Stomach (tissue), 9 donors: ENCODE results near the gene KRT81. TPM values are rescaled to one million over a fixed set of nuclear protein-coding genes. Genes with fewer than 3 reads are reported as not detected.

ENCODE experiments used
- DNase-seq, 2 donors: peaks; one replicate each; pipeline versions ENCODE4 v3.0.0 to v3.0.0-alpha.2; 2013 to 2019
- H3K27ac ChIP-seq, 5 donors: fragments of 200-600 bp in 4 of 5; sonication (generic) in 4 of 5; one replicate each; pipeline ENCODE4 v1.5.1; 2013 to 2019; ENCODE audit warnings: mild to moderate bottlenecking in 1 of 5, moderate library complexity in 1 of 5
- H3K27me3 ChIP-seq, 3 donors: fragments of 200-600 bp; sonication (generic); one replicate each; pipeline ENCODE4 v1.5.1; 2017 to 2019; ENCODE audit warnings: mixed run types in 1 of 3
- H3K36me3 ChIP-seq, 4 donors: fragments of 200-600 bp; sonication (generic); 1 replicate in 3 of 4; 2 replicates in 1 of 4; pipeline ENCODE4 v1.5.1; 2016 to 2019
- H3K4me1 ChIP-seq, 4 donors: fragments of 200-600 bp; sonication (generic); one replicate each; pipeline ENCODE4 v1.5.1; 2016 to 2019
- H3K4me3 ChIP-seq, 4 donors: fragments of 200-600 bp; sonication (generic) in 3 of 4; one replicate each; pipeline ENCODE4 v1.5.1; 2016 to 2019; ENCODE audit warnings: mild to moderate bottlenecking in 1 of 4
- H3K9me3 ChIP-seq, 4 donors: fragments of 200-600 bp; sonication (generic); one replicate each; pipeline ENCODE4 v1.5.1; 2016 to 2019
- EP300 ChIP-seq: sonication (generic); formaldehyde crosslinking; IDR thresholded peaks from one replicate; pipeline ENCODE4 v1.6.1; 2017; ENCODE audit warnings: antibody characterized with exemption
- POLR2A ChIP-seq, 4 donors: fragments of 450-650 bp; IDR thresholded peaks; one replicate each; pipeline ENCODE4 v1.6.1; 2016; ENCODE audit warnings: antibody characterized with exemption in 4 of 4, control low read depth in 2 of 4, mild to moderate bottlenecking in 1 of 4, moderate library complexity in 1 of 4
- POLR2AphosphoS5 ChIP-seq, 3 donors: sonication (generic); formaldehyde crosslinking; IDR thresholded peaks; one replicate each; pipeline ENCODE4 v1.6.1; 2016; ENCODE audit warnings: antibody characterized with exemption in 3 of 3
- whole genome bisulfite sequencing, 5 donors: extraction: QIAGEN DNeasy Blood & Tissue Kit in 3 of 5; methylation state at CpG; one replicate each; pipeline versions ENCODE4 v1.1.5 to v1.1.7; 2013 to 2018; 5-methylcytosine and 5-hydroxymethylcytosine counted together
- intact Hi-C: fragments of 100-400 bp; cut with DNase I; formaldehyde crosslinking; loops from one replicate; pipeline ENCODE4 v1.15.1; 2023; ENCODE audit warnings: low total_unique reads
- polyA plus RNA-seq, 3 donors: library from polyadenylated mRNA; stranded (reverse); fragments of 200-250 nt; gene quantifications; one replicate each; pipeline ENCODE4 v1.2.3, GENCODE V29; 2013
- total RNA-seq, 5 donors: library from RNA; depleted of rRNA; stranded (reverse); fragments of >200 nt; gene quantifications; one replicate each; pipeline versions ENCODE4 v1.1.0 to v1.2.3, GENCODE V29; 2014 to 2016
- TF ChIP-seq, protein P1 (sequence below), 7 experiments: fragments of 450-650 bp in 4 of 7; fragments of 200-600 bp in 3 of 7; sonication (generic) in 3 of 7; IDR thresholded peaks; one replicate each; pipeline ENCODE4 v1.5.1; 2016 to 2019; ENCODE audit warnings: antibody characterized with exemption in 7 of 7, control low read depth in 2 of 7, mild to moderate bottlenecking in 1 of 7
- donor health status: healthy with polysubstance abuse.
- donor health status: Bipolar disorder and iron deficiency.
- donor health status: healthy.

Gene KRT81
- total and polyA plus RNA-seq, 8 donors: 0.15 TPM; not detected in 7

DNA sequence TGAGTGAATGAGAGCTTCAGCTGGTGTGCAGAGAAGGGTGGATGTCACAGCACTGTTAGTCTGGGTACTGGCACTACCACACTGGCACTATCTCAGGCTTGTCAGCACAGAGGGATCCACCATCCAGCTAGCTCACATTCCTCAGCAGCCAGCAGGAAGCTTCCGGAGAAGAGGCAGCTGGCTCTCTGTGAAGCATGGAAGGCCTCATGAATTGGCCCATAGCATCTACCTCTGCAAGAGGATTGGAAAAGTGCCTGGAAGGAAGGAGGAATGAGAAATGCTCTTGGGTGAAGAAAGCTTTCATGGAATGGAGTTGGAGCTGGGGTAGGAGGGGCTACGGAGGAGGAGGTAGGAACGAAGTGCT is 19.9 kb upstream of the KRT81 start:
- Histone ChIP-seq H3K9me3 (no peaks in the 10 kb centered on the region), H3K27me3 (peaks cover 0 to 73% (median 20%) of the 10 kb centered on the region in 3 donors), H3K27ac (no peak overlapping the region), H3K4me1 (peaks cover 5 to 14% (median 12%) of the 10 kb centered on the region in 4 donors), H3K36me3 (no peaks in the 10 kb centered on the region), H3K4me3 (no peak overlapping the region)
- 85 to 97% (median 89%) methylated on average over 3 of the region's 3 CpGs for WGBS, 5 donors
- no peak for DNase-seq
- TF ChIP-seq POLR2A (IDR thresholded peaks at IDR 0.05) (no peak), POLR2AphosphoS5 (IDR thresholded peaks at IDR 0.05) (no peak)
- TF ChIP-seq, protein P1, sequence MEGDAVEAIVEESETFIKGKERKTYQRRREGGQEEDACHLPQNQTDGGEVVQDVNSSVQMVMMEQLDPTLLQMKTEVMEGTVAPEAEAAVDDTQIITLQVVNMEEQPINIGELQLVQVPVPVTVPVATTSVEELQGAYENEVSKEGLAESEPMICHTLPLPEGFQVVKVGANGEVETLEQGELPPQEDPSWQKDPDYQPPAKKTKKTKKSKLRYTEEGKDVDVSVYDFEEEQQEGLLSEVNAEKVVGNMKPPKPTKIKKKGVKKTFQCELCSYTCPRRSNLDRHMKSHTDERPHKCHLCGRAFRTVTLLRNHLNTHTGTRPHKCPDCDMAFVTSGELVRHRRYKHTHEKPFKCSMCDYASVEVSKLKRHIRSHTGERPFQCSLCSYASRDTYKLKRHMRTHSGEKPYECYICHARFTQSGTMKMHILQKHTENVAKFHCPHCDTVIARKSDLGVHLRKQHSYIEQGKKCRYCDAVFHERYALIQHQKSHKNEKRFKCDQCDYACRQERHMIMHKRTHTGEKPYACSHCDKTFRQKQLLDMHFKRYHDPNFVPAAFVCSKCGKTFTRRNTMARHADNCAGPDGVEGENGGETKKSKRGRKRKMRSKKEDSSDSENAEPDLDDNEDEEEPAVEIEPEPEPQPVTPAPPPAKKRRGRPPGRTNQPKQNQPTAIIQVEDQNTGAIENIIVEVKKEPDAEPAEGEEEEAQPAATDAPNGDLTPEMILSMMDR (IDR thresholded peaks at IDR 0.05): no peak
- intact Hi-C loops: no loop called here

DNA sequence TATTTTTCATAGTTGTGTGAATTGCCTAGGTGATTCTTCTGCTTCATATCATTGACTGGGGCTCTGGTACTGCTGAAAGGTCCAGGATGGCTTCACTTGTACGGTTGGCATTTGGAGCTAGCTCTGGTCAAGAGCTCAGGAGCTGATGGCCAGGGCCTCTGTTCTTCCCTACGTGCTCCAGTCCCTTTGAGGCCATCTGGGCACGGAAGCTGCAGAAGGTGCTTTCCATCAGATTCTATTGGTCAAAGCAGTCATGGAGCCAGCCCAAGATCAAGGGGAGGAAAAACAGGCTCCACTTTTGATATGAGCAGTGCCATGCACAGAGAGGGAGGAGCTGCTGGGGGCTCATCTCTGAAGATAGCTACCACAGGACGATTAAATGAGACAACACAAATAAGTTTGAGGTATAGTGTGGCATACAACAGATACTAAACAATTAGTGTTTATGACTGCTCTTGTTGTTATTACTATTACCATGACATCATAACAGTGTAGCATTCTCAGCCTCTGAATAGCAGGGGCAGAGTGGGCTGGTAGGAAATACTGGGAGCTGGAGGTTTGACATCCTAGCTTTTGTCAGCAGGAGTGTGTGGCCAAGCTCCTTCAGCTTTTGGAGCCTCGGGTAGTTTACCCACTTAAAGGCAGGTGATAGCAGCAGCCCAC is 19.4 kb upstream of the KRT81 start:
- Histone ChIP-seq H3K4me1 (peaks cover 5 to 14% (median 12%) of the 10 kb centered on the region in 4 donors), H3K4me3 (no peak overlapping the region), H3K27ac (no peak overlapping the region), H3K36me3 (no peaks in the 10 kb centered on the region), H3K9me3 (no peaks in the 10 kb centered on the region), H3K27me3 (peaks cover 0 to 77% (median 20%) of the 10 kb centered on the region in 3 donors)
- 76 to 85% (median 78%) methylated on average over 5 of the region's 5 CpGs for WGBS, 5 donors
- TF ChIP-seq EP300: no peak
- no peak for TF ChIP-seq POLR2A (IDR thresholded peaks at IDR 0.05)
- TF ChIP-seq POLR2AphosphoS5 (IDR thresholded peaks at IDR 0.05): no peak
- TF ChIP-seq, protein P1 (IDR thresholded peaks at IDR 0.05): no peak
- no peak for DNase-seq
- intact Hi-C loops: no loop called here

DNA sequence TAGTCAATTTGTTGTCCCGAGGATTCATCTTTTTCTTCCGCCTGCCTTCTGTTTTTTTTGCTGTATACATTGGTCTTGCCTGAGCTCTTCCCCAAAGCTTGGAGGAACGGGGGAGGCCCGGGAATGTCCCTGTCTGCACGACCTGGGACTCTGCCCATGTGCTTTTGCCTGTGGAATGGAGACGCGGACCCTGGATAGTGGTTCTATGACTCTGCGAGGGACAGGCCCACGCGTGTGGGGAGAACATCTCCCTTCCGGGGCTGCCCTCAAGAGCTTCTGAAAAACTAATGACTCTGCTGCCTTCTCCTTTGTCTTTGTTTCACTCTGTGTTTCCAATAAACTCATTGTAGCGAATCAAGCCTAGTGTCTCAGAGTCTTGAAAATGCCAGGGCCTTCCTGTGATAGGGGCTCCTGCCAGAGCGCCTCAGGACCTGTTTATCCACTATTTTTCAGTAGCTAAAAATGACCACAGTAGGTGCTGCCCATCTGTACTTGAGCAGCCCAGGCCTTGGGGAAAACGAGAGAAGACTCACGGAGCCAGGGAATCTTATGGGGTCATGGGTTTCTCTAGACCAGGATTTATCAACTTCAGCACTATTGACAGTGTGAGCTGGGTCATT is 17.6 kb upstream of the KRT81 start:
- Histone ChIP-seq H3K9me3 (no peaks in the 10 kb centered on the region), H3K4me3 (peak overlapping the region; percentile 39 to 54 (median 44)), H3K36me3 (no peaks in the 10 kb centered on the region), H3K27ac (peak overlapping the region in 2 of 5 donors; percentile 27 to 79), H3K4me1 (peaks cover 5 to 14% (median 12%) of the 10 kb centered on the region in 4 donors), H3K27me3 (peaks cover 0 to 81% (median 20%) of the 10 kb centered on the region in 3 donors)
- 48 to 64% (median 55%) methylated on average over 15 of the region's 15 CpGs for WGBS, 5 donors
- intact Hi-C loops: no loop called here
- DNase-seq: no peak
- no peak for TF ChIP-seq EP300
- TF ChIP-seq POLR2AphosphoS5 (IDR thresholded peaks at IDR 0.05): no peak
- TF ChIP-seq POLR2A (IDR thresholded peaks at IDR 0.05): no peak
- TF ChIP-seq, protein P1 (IDR thresholded peaks at IDR 0.05): no peak

DNA sequence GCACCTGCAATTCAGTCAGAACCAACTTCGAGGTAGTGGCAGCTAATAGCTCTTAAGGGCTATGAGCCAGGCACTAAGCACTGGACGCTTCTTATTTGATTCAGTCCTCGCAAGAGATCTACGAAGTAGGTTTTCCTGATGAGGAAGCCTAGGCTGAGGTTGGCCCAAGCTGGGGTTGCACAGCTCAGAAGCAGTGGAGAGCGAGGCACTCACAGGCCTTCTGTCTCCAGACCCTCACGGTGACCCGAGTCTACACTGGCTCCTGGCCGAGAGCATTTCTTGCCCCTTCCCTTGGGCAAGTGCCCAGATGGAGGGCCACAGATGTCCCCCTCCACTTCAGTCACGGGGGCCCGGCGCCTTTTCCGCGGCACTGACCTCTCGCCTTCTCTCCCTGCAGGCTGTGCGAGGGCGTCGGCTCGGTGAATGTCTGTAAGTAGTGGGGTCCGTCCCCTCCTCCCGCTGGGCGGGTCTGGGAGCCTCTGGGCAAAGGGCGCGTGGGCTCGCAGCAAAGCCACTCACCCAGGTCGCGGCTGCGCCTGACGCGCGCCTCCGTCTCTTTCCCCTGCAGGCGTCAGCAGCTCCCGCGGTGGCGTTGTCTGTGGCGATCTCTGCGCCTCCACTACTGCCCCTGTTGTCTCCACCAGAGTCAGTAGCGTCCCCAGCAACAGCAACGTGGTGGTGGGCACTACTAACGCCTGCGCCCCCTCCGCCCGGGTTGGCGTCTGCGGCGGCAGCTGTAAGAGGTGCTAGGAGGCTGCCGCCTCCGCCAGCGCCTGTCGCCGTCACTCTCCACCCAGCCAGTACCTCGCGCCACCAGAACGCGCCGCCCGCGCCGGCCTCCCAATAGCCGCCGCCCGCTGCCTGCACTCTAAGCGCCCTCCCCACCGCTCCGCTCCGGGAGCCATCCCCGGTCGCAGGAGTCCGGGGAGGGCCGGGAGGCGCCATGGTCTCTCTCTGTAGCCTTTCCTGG is 16.8 kb upstream of the KRT81 start:
- Histone ChIP-seq H3K4me1 (peaks cover 5 to 14% (median 12%) of the 10 kb centered on the region in 4 donors), H3K4me3 (peak overlapping the region; percentile 39 to 54 (median 44)), H3K36me3 (no peaks in the 10 kb centered on the region), H3K27ac (peak overlapping the region in 2 of 5 donors; percentile 27 to 79), H3K9me3 (no peaks in the 10 kb centered on the region), H3K27me3 (peaks cover 0 to 75% (median 20%) of the 10 kb centered on the region in 3 donors)
- 7 to 13% (median 7%) methylated on average over 20 to 71 of the region's 71 CpGs for WGBS, 5 donors
- TF ChIP-seq, protein P1 (IDR thresholded peaks at IDR 0.05): peak in 5 of 7 experiments; percentile 16 to 28 (median 21)
- TF ChIP-seq POLR2A (IDR thresholded peaks at IDR 0.05) (no peak), POLR2AphosphoS5 (IDR thresholded peaks at IDR 0.05) (no peak), EP300 (no peak)
- intact Hi-C loops: no loop called here
- DNase-seq: peak; percentile 67 to 92
